ENCODE results near the gene LIME1. TPM values are rescaled to one million over a fixed set of nuclear protein-coding genes. Genes with fewer than 3 reads are reported as not detected.

LIME1 gene, protein sequence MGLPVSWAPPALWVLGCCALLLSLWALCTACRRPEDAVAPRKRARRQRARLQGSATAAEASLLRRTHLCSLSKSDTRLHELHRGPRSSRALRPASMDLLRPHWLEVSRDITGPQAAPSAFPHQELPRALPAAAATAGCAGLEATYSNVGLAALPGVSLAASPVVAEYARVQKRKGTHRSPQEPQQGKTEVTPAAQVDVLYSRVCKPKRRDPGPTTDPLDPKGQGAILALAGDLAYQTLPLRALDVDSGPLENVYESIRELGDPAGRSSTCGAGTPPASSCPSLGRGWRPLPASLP
- 6.7 and 27.9 TPM in 2 replicates for total RNA-seq (2011; cell fraction: chromatin; rRNA removed; ENCODE audit: low replicate concordance)
- 29.6 and 36.2 TPM in 2 replicates for total RNA-seq (2011; cell fraction: nucleolus; rRNA removed)
- total RNA-seq (2011; cell fraction: nucleoplasm; rRNA removed), result 12.0 and 12.1 TPM in 2 replicates
- total RNA-seq (2014; rRNA removed) (9.5 and 12.7 TPM in 2 replicates), total RNA-seq (2014; rRNA removed; fragmentation: Illumina TruSeq; extraction: Trizol) (0.11 and 0.32 TPM in 2 replicates), total RNA-seq (2015; rRNA removed; fragmentation: Illumina TruSeq; extraction: Trizol) (2.7 and 2.8 TPM in 2 replicates), total RNA-seq (2021) (9.3 and 10.2 TPM in 2 replicates), polyA plus RNA-seq (2011; rRNA removed) (1.5 and 3.9 TPM in 2 replicates), polyA plus RNA-seq (2014; fragmentation: Illumina TruSeq; extraction: Trizol) (0.83 and 2.3 TPM in 2 replicates), polyA plus RNA-seq (2014; fragmentation: Nextera tagmentation; extraction: Ambion mirVana) (not detected), polyA plus RNA-seq (2014; rRNA removed) (17.1 and 20.2 TPM in 2 replicates), polyA minus RNA-seq (2011; rRNA and poly(A)+ RNA removed) (0.06 and 0.25 TPM in 2 replicates), Bru-seq, nascent RNA (percentile 50 among the genes with signal in this experiment), BruChase-seq, experiment 1, labeled RNA remaining after a 2-hour chase (percentile 54 among the genes with signal in this experiment), BruChase-seq, experiment 2, labeled RNA remaining after a 6-hour chase (percentile 60 among the genes with signal in this experiment)
- polyA plus RNA-seq (2011; cell fraction: cytosol; rRNA removed), result 4.5 and 15.8 TPM in 2 replicates
- 37.1 and 90.0 TPM in 2 replicates for polyA plus RNA-seq (2011; cell fraction: nucleus; rRNA removed)
- 5.5 and 10.7 TPM in 2 replicates for polyA plus RNA-seq (2012)
- 1.2 and 1.5 TPM in 2 replicates for polyA minus RNA-seq (2011; cell fraction: cytosol; rRNA and poly(A)+ RNA removed)
- polyA minus RNA-seq (2011; cell fraction: nucleus; rRNA and poly(A)+ RNA removed), result 4.7 and 7.7 TPM in 2 replicates
- long read RNA-seq, experiment 1, result 0 reads
- long read RNA-seq, experiment 2, partial matches to known transcripts, result 5 of 6 reads
- long read RNA-seq, experiment 2, other reads (novel, unspliced or antisense), result 0 of 6 reads
- long read RNA-seq, experiment 3, result 0 reads

- H3K9me3 ChIP-seq (replicated peaks; ENCODE audit: control insufficient read depth, insufficient read depth, low read depth, low read length), result peaks cover 4% of the 10 kb centered on the region
- H3K4me1 ChIP-seq (replicated peaks in 1 of 2; ENCODE audit: control insufficient read depth in 2 of 2, insufficient read depth in 2 of 2, low read length in 2 of 2), result peaks cover 5 to 69% of the 10 kb centered on the region in 2 experiments; a peak in 4 of 5 replicates
- DNase-seq (ENCODE audit: extremely low read depth in 1 of 4, low spot score in 3 of 4), result peak in 3 of 4 experiments; percentile 8 to 12 (median 11)
- ChIA-PET CTCF (ENCODE audit: low intra/inter-chr PET ratio) (no interaction called here), POLR2A (interaction anchor here (0.5 to 1.5 kb wide), 5 partner anchors 8 to 327 kb away, joined by 3 to 6 read pairs (median 3); no protein-coding TSS in a partner anchor)
- no peak within 1 kb of the TSS for H3K27ac ChIP-seq (ENCODE audit: extremely low read depth, low read depth, low read length)
- intact Hi-C loops (cut with micrococcal nuclease) (no loop called here), in situ Hi-C loops (cut with MboI) (no loop called here)
- no peak within 1 kb of the TSS for H3K4me3 ChIP-seq
- H4K20me1 ChIP-seq (replicated peaks; ENCODE audit: control insufficient read depth, insufficient read depth, low read length), result peaks cover 4% of the 10 kb centered on the region; the same call in 1 of the 2 replicates
- TF ChIP-seq POLR2G (IDR thresholded peaks at IDR 0.05; ENCODE audit: low read depth, low read length), result peak; percentile 29
- TF ChIP-seq ZNF24 (IDR thresholded peaks at IDR 0.05), result no peak
- TF ChIP-seq, protein P1, sequence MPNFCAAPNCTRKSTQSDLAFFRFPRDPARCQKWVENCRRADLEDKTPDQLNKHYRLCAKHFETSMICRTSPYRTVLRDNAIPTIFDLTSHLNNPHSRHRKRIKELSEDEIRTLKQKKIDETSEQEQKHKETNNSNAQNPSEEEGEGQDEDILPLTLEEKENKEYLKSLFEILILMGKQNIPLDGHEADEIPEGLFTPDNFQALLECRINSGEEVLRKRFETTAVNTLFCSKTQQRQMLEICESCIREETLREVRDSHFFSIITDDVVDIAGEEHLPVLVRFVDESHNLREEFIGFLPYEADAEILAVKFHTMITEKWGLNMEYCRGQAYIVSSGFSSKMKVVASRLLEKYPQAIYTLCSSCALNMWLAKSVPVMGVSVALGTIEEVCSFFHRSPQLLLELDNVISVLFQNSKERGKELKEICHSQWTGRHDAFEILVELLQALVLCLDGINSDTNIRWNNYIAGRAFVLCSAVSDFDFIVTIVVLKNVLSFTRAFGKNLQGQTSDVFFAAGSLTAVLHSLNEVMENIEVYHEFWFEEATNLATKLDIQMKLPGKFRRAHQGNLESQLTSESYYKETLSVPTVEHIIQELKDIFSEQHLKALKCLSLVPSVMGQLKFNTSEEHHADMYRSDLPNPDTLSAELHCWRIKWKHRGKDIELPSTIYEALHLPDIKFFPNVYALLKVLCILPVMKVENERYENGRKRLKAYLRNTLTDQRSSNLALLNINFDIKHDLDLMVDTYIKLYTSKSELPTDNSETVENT (CRISPR knock-in tag; IDR thresholded peaks at IDR 0.05), result no peak
- TF ChIP-seq ZNF280B (CRISPR knock-in tag; IDR thresholded peaks at IDR 0.05), result no peak
- H3K79me2 ChIP-seq (ENCODE audit: control insufficient read depth, insufficient read depth, low read length), result peaks cover 23% of the 10 kb centered on the region
- no peaks in the 10 kb centered on the region for H3K9me1 ChIP-seq (ENCODE audit: control insufficient read depth, insufficient read depth, low read length)
- no peak for FAIRE-seq
- ATAC-seq, result no peak
- no TSS peak for BruUV-seq (replicated peaks)
- H2AFZ ChIP-seq (ENCODE audit: low read depth, low read length), result no peak within 1 kb of the TSS
- WGBS (ENCODE audit: insufficient coverage, low coverage, missing lambda C conversion rate), result 84% methylated on average over 28 of the region's 31 CpGs
- H3K27me3 ChIP-seq (ENCODE audit: control insufficient read depth in 2 of 2, insufficient read depth in 2 of 2, low read length in 2 of 2), result no peaks in the 10 kb centered on the region
- H3K9ac ChIP-seq (ENCODE audit: insufficient read depth in 1 of 2, low read depth in 2 of 2, low read length in 2 of 2), result peak within 1 kb of the TSS in 1 of 2 experiments; percentile 14; a peak in 1 of 4 replicates
- H3K4me2 ChIP-seq (ENCODE audit: insufficient read depth, low read length), result no peak within 1 kb of the TSS
- peaks cover 55% of the 10 kb centered on the region; the same call in 2 of the 3 replicates for H3K36me3 ChIP-seq (ENCODE audit: control insufficient read depth, insufficient read depth, low read length)
These were observed at the start of gene LIME1 for GRCh38 chr20:63735859-63736718. LIME1 (plus strand) TSS chr20:63736664; CDS start chr20:63737550, 886 bp downstream.
